PFSK-1 (cell line): ENCODE measurements around the gene ERBIN.

Source experiments
- FOXP2 ChIP-seq: optimal IDR thresholded peaks from 2 replicates; pipeline ENCODE3; 2011; ENCODE audit warnings: borderline replicate concordance, control low read depth, inconsistent platforms; ENCODE audit not compliant: insufficient read depth; ENCODE audit errors: extremely low read length, extremely low read depth
- POLR2AphosphoS5 ChIP-seq: IDR thresholded peaks from 2 replicates; pipeline ENCODE4 v1.6.1; 2012; ENCODE audit warnings: low read depth, mild to moderate bottlenecking, control low read depth, low read length, moderate library complexity
- REST ChIP-seq, 2 experiments: IDR thresholded peaks; 2 replicates each; pipeline versions ENCODE4 v1.6.1 to v1.8.0; 2011 to 2012; ENCODE audit warnings: low read depth in 2 of 2, low read length in 2 of 2, control low read depth in 1 of 2, inconsistent platforms in 1 of 2, mild to moderate bottlenecking in 1 of 2, moderate library complexity in 1 of 2; ENCODE audit not compliant: insufficient read depth in 1 of 2
- SIN3A ChIP-seq: IDR thresholded peaks from 2 replicates; pipeline ENCODE4 v1.6.1; 2012; ENCODE audit warnings: mild to moderate bottlenecking, low read length, moderate library complexity, borderline replicate concordance; ENCODE audit not compliant: insufficient read depth
- TAF1 ChIP-seq: IDR thresholded peaks from 2 replicates; pipeline ENCODE4 v1.6.1; 2012; ENCODE audit warnings: low read length, control low read depth, borderline replicate concordance; ENCODE audit not compliant: insufficient read depth

- TF ChIP-seq TAF1: no peak
- no peak for TF ChIP-seq POLR2AphosphoS5
- no peak for TF ChIP-seq REST (IDR thresholded peaks at IDR 0.05; ENCODE audit: insufficient read depth in 1 of 2, low read depth in 2 of 2, low read length in 2 of 2)
- TF ChIP-seq FOXP2: no peak
- no peak for TF ChIP-seq SIN3A
Measured at GRCh38 chr5:65916066-65916465, 10.3 kb upstream of the ERBIN start.
